Measurements from ENCODE around the gene ZNF581.

ZNF581 gene

GRCh38 chr19:55673889-55674288, 30.4 kb downstream of the ZNF581 start:
- Histone ChIP-seq H3K27me3 (ENCODE audit: insufficient read depth, low read length) (no peaks in the 10 kb centered on the region), H3K27ac (ENCODE audit: low read length) (no peak overlapping the region), H3K4me3 (ENCODE audit: low read length) (no peak overlapping the region), H3K9me3 (ENCODE audit: insufficient read depth, low read depth, low read length) (no peaks in the 10 kb centered on the region), H3K36me3 (ENCODE audit: insufficient read depth, low read depth, low read length) (peaks cover 50% of the 10 kb centered on the region), H3K9ac (ENCODE audit: low read depth, low read length) (no peak overlapping the region), H3K4me1 (ENCODE audit: insufficient read depth, low read length) (peaks cover 10% of the 10 kb centered on the region; the same call in 1 of the 2 replicates)

- Histone ChIP-seq H3K4me1 (ENCODE audit: insufficient read depth, low read length) (peaks cover 10% of the 10 kb centered on the region; the same call in 1 of the 2 replicates), H3K27me3 (ENCODE audit: insufficient read depth, low read length) (no peaks in the 10 kb centered on the region), H3K36me3 (ENCODE audit: insufficient read depth, low read depth, low read length) (peaks cover 50% of the 10 kb centered on the region), H3K27ac (ENCODE audit: low read length) (peak overlapping the region; percentile 31), H3K4me3 (ENCODE audit: low read length) (peak overlapping the region; percentile 79), H3K9me3 (ENCODE audit: insufficient read depth, low read depth, low read length) (no peaks in the 10 kb centered on the region), H3K9ac (ENCODE audit: low read depth, low read length) (peak overlapping the region; percentile 79)
These were observed 31.0 kb downstream of the ZNF581 start for GRCh38 chr19:55674459-55674840.

DNA sequence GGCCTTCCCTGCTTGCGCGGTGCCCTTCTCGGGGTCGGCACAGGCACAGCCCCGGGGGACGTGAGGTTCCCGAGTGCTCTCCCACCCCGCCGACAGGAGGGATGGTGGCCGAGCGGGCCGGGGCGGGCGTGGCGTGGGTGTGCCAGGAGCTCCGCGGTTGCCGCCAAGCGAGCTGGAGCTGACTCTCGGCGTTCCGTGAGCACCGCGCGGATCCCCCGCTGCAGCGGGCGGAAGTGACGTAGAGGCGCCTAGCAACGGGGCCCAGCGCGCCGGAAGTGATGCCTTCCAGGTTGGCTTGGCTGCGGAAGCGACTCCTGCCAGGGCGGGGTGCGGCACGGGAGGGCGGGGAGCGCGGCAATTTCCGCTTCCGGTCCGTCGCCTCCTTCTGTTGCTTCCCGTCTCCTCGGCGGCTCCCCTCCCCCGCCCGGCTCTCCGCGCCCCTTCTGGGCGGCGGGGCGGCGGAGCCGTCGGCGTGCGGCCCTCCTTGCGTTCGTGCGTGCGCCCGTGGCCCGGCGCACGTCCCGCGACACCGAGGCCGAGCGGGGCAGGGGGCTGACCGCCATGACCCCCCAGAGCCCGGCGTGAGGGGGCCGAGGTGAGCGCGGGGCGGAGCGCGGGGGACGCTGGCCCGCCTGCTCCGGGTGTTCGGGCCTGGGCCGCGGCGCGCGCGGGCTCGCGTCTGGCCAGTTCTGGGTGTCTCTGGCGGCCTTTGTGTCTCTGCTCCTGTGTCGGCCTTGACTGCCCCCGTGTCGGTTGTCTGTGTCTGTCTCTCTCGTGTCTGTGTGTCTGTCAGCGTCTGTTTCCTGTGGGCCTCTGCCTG, 31.6 kb downstream of the ZNF581 start, which contains the start of gene EPN1:
Gene EPN1, plus strand, starts transcription at position 386 of the 820 bp plus-strand sequence. CDS start 3,402 bp downstream, outside the sequence.
- peak within 1 kb of the TSS; percentile 79 for H3K4me3 ChIP-seq (ENCODE audit: low read length)
- H3K36me3 ChIP-seq (ENCODE audit: insufficient read depth, low read depth, low read length), result peaks cover 49% of the 10 kb centered on the region
- H3K9me3 ChIP-seq (ENCODE audit: insufficient read depth, low read depth, low read length), result no peaks in the 10 kb centered on the region
- H3K27me3 ChIP-seq (ENCODE audit: insufficient read depth, low read length), result no peaks in the 10 kb centered on the region
- H3K9ac ChIP-seq (ENCODE audit: low read depth, low read length), result peak within 1 kb of the TSS; percentile 83
- H3K27ac ChIP-seq (ENCODE audit: low read length), result peak within 1 kb of the TSS; percentile 31
- peaks cover 10% of the 10 kb centered on the region; the same call in 1 of the 2 replicates for H3K4me1 ChIP-seq (ENCODE audit: insufficient read depth, low read length)

- Histone ChIP-seq H3K4me1 (ENCODE audit: insufficient read depth, low read length) (peaks cover 10% of the 10 kb centered on the region; the same call in 1 of the 2 replicates), H3K27ac (ENCODE audit: low read length) (no peak overlapping the region), H3K36me3 (ENCODE audit: insufficient read depth, low read depth, low read length) (peaks cover 49% of the 10 kb centered on the region), H3K4me3 (ENCODE audit: low read length) (peak overlapping the region; percentile 79), H3K27me3 (ENCODE audit: insufficient read depth, low read length) (no peaks in the 10 kb centered on the region), H3K9ac (ENCODE audit: low read depth, low read length) (peak overlapping the region; percentile 83), H3K9me3 (ENCODE audit: insufficient read depth, low read depth, low read length) (no peaks in the 10 kb centered on the region)
These were observed 32.4 kb downstream of the ZNF581 start for GRCh38 chr19:55675661-55676354.

DNA sequence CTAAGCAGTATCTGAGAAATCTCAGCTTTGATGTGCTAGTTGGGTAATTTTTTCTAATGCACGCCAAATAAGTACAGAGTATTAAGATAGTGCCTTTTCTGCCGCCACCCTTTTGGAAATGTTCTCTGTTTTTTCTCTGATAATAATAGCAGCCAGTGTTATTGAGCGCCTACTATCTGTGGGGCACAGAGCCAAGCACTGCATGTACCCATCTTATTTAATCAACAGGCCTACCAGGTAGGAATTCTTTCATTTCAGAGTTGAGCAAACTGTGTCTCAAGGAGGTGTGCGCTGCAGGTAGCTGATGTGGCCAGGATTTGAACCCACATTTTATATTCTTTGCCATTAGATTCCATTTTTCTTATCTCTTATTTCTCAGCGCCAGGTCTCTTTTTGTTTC, 32.9 kb downstream of the ZNF581 start:
- no peak overlapping the region for H3K27ac ChIP-seq (ENCODE audit: low read length)
- H3K9ac ChIP-seq (ENCODE audit: low read depth, low read length), result peak overlapping the region; percentile 83; the same call in 1 of the 2 replicates
- peaks cover 53% of the 10 kb centered on the region for H3K36me3 ChIP-seq (ENCODE audit: insufficient read depth, low read depth, low read length)

GRCh38 chr19:55676889-55677505, 33.5 kb downstream of the ZNF581 start:
- H3K27ac ChIP-seq (ENCODE audit: low read length), result no peak overlapping the region

More for the DNA sequence above, 32.9 kb downstream of the ZNF581 start:
- peak overlapping the region; percentile 79; the same call in 1 of the 2 replicates for H3K4me3 ChIP-seq (ENCODE audit: low read length)
- H3K4me1 ChIP-seq (ENCODE audit: insufficient read depth, low read length), result peaks cover 10% of the 10 kb centered on the region; the same call in 1 of the 2 replicates
- no peaks in the 10 kb centered on the region for H3K27me3 ChIP-seq (ENCODE audit: insufficient read depth, low read length)
- no peaks in the 10 kb centered on the region for H3K9me3 ChIP-seq (ENCODE audit: insufficient read depth, low read depth, low read length)

GRCh38 chr19:55677572-55678028, 34.2 kb downstream of the ZNF581 start:
- H3K27me3 ChIP-seq (ENCODE audit: insufficient read depth, low read length), result no peaks in the 10 kb centered on the region
- peaks cover 10% of the 10 kb centered on the region; the same call in 1 of the 2 replicates for H3K4me1 ChIP-seq (ENCODE audit: insufficient read depth, low read length)
- H3K36me3 ChIP-seq (ENCODE audit: insufficient read depth, low read depth, low read length), result peaks cover 54% of the 10 kb centered on the region
- no peak overlapping the region for H3K27ac ChIP-seq (ENCODE audit: low read length)
- no peak overlapping the region for H3K9ac ChIP-seq (ENCODE audit: low read depth, low read length)
- H3K9me3 ChIP-seq (ENCODE audit: insufficient read depth, low read depth, low read length), result no peaks in the 10 kb centered on the region
- H3K4me3 ChIP-seq (ENCODE audit: low read length), result no peak overlapping the region

More at GRCh38 chr19:55676889-55677505, 33.5 kb downstream of the ZNF581 start:
- H3K36me3 ChIP-seq (ENCODE audit: insufficient read depth, low read depth, low read length), result peaks cover 58% of the 10 kb centered on the region
- no peak overlapping the region for H3K4me3 ChIP-seq (ENCODE audit: low read length)
- H3K9me3 ChIP-seq (ENCODE audit: insufficient read depth, low read depth, low read length), result no peaks in the 10 kb centered on the region
- no peaks in the 10 kb centered on the region for H3K27me3 ChIP-seq (ENCODE audit: insufficient read depth, low read length)
- H3K9ac ChIP-seq (ENCODE audit: low read depth, low read length), result no peak overlapping the region
- peaks cover 10% of the 10 kb centered on the region; the same call in 1 of the 2 replicates for H3K4me1 ChIP-seq (ENCODE audit: insufficient read depth, low read length)

- H3K9ac ChIP-seq (ENCODE audit: low read depth, low read length), result no peak overlapping the region
- H3K36me3 ChIP-seq (ENCODE audit: insufficient read depth, low read depth, low read length), result peaks cover 50% of the 10 kb centered on the region
These were observed 34.7 kb downstream of the ZNF581 start for GRCh38 chr19:55678121-55678671.

DNA sequence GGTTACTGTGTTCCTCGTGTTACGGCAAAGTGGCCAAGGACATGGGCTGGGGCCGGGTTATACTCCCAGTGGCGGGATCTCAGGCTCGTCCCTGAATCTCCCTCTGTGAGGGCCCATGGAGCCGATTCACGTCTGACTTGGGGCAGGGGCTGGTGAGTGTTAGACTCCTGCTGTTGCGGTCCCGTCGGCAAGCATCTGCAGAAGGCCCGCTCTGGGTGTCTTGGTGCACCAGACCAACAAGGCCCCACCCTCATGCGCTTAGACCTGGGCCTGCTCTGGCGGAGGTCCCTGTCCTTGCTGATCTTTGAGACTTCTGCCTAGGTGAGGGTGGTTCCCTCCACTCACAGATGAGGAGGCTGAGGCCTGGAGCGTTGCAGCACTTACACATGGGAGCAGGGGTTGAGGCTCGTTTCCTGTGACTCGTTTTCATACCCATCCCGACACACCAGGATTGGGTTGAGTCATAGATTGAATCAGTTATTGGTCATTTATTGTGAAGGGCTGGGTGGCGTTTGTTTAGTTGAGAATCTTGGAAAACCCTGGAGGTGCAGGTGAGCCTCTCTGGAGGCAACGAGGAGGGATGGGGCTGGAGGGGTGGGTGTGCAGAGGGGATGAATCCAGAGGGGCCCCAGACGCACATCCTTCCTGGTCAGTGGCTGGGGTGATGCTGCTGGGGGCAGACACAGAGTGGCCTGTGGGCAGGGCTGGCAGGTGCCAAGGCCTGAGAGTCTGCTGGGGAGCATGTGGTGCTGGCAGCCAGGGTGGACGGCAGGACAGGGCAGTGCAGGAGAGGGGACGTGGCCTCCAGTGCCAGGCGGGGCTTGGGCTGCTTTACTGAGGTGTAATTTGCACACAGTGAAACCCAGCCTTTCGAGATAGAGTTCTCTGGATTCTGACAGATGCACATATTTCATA, 36.2 kb downstream of the ZNF581 start:
- H3K4me3 ChIP-seq (ENCODE audit: low read length), result no peak overlapping the region
- no peak overlapping the region for H3K9ac ChIP-seq (ENCODE audit: low read depth, low read length)
- peaks cover 55% of the 10 kb centered on the region for H3K36me3 ChIP-seq (ENCODE audit: insufficient read depth, low read depth, low read length)
- no peaks in the 10 kb centered on the region for H3K9me3 ChIP-seq (ENCODE audit: insufficient read depth, low read depth, low read length)
- H3K4me1 ChIP-seq (ENCODE audit: insufficient read depth, low read length), result 0 out of 2 replicates have a peak, but pooled peaks cover 3% of the 10 kb centered on the region
- H3K27me3 ChIP-seq (ENCODE audit: insufficient read depth, low read length), result no peaks in the 10 kb centered on the region
- H3K27ac ChIP-seq (ENCODE audit: low read length), result no peak overlapping the region

More at GRCh38 chr19:55678121-55678671, 34.7 kb downstream of the ZNF581 start:
- no peak overlapping the region for H3K27ac ChIP-seq (ENCODE audit: low read length)
- no peak overlapping the region for H3K4me3 ChIP-seq (ENCODE audit: low read length)
- peaks cover 8% of the 10 kb centered on the region; the same call in 1 of the 2 replicates for H3K4me1 ChIP-seq (ENCODE audit: insufficient read depth, low read length)
- H3K27me3 ChIP-seq (ENCODE audit: insufficient read depth, low read length), result no peaks in the 10 kb centered on the region
- no peaks in the 10 kb centered on the region for H3K9me3 ChIP-seq (ENCODE audit: insufficient read depth, low read depth, low read length)

- H3K27me3 ChIP-seq (ENCODE audit: insufficient read depth, low read length), result no peaks in the 10 kb centered on the region
- H3K27ac ChIP-seq (ENCODE audit: low read length), result no peak overlapping the region
- H3K4me1 ChIP-seq (ENCODE audit: insufficient read depth, low read length), result 0 out of 2 replicates have a peak, but pooled peaks cover 3% of the 10 kb centered on the region
- H3K9ac ChIP-seq (ENCODE audit: low read depth, low read length), result no peak overlapping the region
- H3K9me3 ChIP-seq (ENCODE audit: insufficient read depth, low read depth, low read length), result no peaks in the 10 kb centered on the region
- H3K36me3 ChIP-seq (ENCODE audit: insufficient read depth, low read depth, low read length), result peaks cover 65% of the 10 kb centered on the region
- no peak overlapping the region for H3K4me3 ChIP-seq (ENCODE audit: low read length)
These were observed 37.1 kb downstream of the ZNF581 start for GRCh38 chr19:55680339-55681130.

All from iPS-20b (cell line).